GM18505 (cell line): ENCODE results near the gene AFDN.

ENCODE experiments used
- ATAC-seq: cut with Tn5 transposase; IDR thresholded peaks from one replicate; pipeline ENCODE4 v1.9.1; 2021; ENCODE audit not compliant: unreplicated experiment
- POLR2A ChIP-seq: IDR thresholded peaks from 4 replicates; pipeline ENCODE4 v1.6.1; 2011; ENCODE audit warnings: borderline replicate concordance; ENCODE audit not compliant: insufficient read depth, insufficient read length; ENCODE audit errors: extremely low read depth

AFDN gene

GRCh38 chr6:167898673-167899311 lies 72.1 kb downstream of the AFDN start:
- no peak for TF ChIP-seq POLR2A
- ATAC-seq: no peak

- no peak for TF ChIP-seq POLR2A
- ATAC-seq: no peak
These were observed 78.1 kb downstream of the AFDN start for GRCh38 chr6:167904791-167905190.

- TF ChIP-seq POLR2A: no peak
- no peak for ATAC-seq
These were observed 80.2 kb downstream of the AFDN start for GRCh38 chr6:167906899-167907298.

- TF ChIP-seq POLR2A: no peak
- no peak for ATAC-seq
These were observed 81.3 kb downstream of the AFDN start for GRCh38 chr6:167907837-167908681.

GRCh38 chr6:167910007-167910406 lies 83.3 kb downstream of the AFDN start:
- TF ChIP-seq POLR2A: no peak
- ATAC-seq: no peak

GRCh38 chr6:167910652-167911051 lies 83.9 kb downstream of the AFDN start:
- no peak for ATAC-seq
- no peak for TF ChIP-seq POLR2A

- ATAC-seq: no peak
- TF ChIP-seq POLR2A: no peak
These were observed 85.8 kb downstream of the AFDN start for GRCh38 chr6:167912494-167912893.

- no peak for ATAC-seq
- no peak for TF ChIP-seq POLR2A
These were observed 87.0 kb downstream of the AFDN start for GRCh38 chr6:167913699-167914098.

GRCh38 chr6:167915139-167915538 lies 88.4 kb downstream of the AFDN start:
- no peak for ATAC-seq
- TF ChIP-seq POLR2A: no peak

- TF ChIP-seq POLR2A: no peak
These were observed 90.9 kb downstream of the AFDN start for GRCh38 chr6:167917551-167918154.

GRCh38 chr6:167918548-167919278 lies 92.0 kb downstream of the AFDN start:
- ATAC-seq: no peak
- no peak for TF ChIP-seq POLR2A

More at GRCh38 chr6:167917551-167918154, 90.9 kb downstream of the AFDN start:
- no peak for ATAC-seq

GRCh38 chr6:167919349-167919748 lies 92.6 kb downstream of the AFDN start:
- TF ChIP-seq POLR2A: no peak
- no peak for ATAC-seq

GRCh38 chr6:167920165-167920564 lies 93.5 kb downstream of the AFDN start:
- TF ChIP-seq POLR2A: no peak
- no peak for ATAC-seq

GRCh38 chr6:167921831-167922230 lies 95.1 kb downstream of the AFDN start:
- ATAC-seq: no peak

GRCh38 chr6:167925026-167925425 lies 98.3 kb downstream of the AFDN start:
- no peak for ATAC-seq
- no peak for TF ChIP-seq POLR2A

More at GRCh38 chr6:167921831-167922230, 95.1 kb downstream of the AFDN start:
- no peak for TF ChIP-seq POLR2A
